Measurements from ENCODE around the gene CFAP57.
"Not testable (repeated sequence)": the region's sequence is repeated elsewhere in the genome, so short reads cannot be mapped to it uniquely, and the experiment has no call there.

The CFAP57 gene

GRCh38 chr1:43134640-43135039 is 37.5 kb upstream of the CFAP57 start:
- H3K36me3 ChIP-seq = no peaks in the 10 kb centered on the region
- H3K27me3 ChIP-seq = peaks cover 0 to 5% of the 10 kb centered on the region in 2 donors
- intact Hi-C loops (cut with DNase I; ENCODE audit: low total_unique reads) = no loop called here
- no peak overlapping the region for H3K4me3 ChIP-seq
- no peak overlapping the region for H3K27ac ChIP-seq
- no peak for DNase-seq
- no peak for TF ChIP-seq CTCF (IDR thresholded peaks at IDR 0.05)
- H3K9me3 ChIP-seq = peaks cover 0 to 3% (median 0%) of the 10 kb centered on the region in 3 donors
- H3K4me1 ChIP-seq = no peaks in the 10 kb centered on the region

- Histone ChIP-seq H3K27me3 (peaks cover 0 to 2% of the 10 kb centered on the region in 2 donors), H3K4me3 (no peak overlapping the region), H3K36me3 (no peaks in the 10 kb centered on the region), H3K9me3 (peaks cover 0 to 4% (median 0%) of the 10 kb centered on the region in 3 donors), H3K27ac (no peak overlapping the region), H3K4me1 (no peaks in the 10 kb centered on the region)
- no peak for TF ChIP-seq CTCF (IDR thresholded peaks at IDR 0.05)
- no peak for DNase-seq
- intact Hi-C loops (cut with DNase I; ENCODE audit: low total_unique reads) = no loop called here
These were observed 36.0 kb upstream of the CFAP57 start for GRCh38 chr1:43135857-43136781.

- TF ChIP-seq CTCF (IDR thresholded peaks at IDR 0.05) = no peak
- Histone ChIP-seq H3K27me3 (peaks cover 0 to 2% of the 10 kb centered on the region in 2 donors), H3K4me1 (no peaks in the 10 kb centered on the region), H3K36me3 (no peaks in the 10 kb centered on the region), H3K9me3 (peaks cover 0 to 4% (median 0%) of the 10 kb centered on the region in 3 donors), H3K27ac (no peak overlapping the region), H3K4me3 (no peak overlapping the region)
- intact Hi-C loops (cut with DNase I; ENCODE audit: low total_unique reads) = no loop called here
- DNase-seq = no peak
These were observed 34.6 kb upstream of the CFAP57 start for GRCh38 chr1:43137445-43138052.

- H3K27ac ChIP-seq; DNase-seq; H3K4me1 ChIP-seq; H3K9me3 ChIP-seq; intact Hi-C loops (cut with DNase I; ENCODE audit: low total_unique reads); H3K36me3 ChIP-seq; H3K27me3 ChIP-seq; H3K4me3 ChIP-seq: not testable (repeated sequence)
These were observed 32.8 kb upstream of the CFAP57 start for GRCh38 chr1:43139295-43139694.

GRCh38 chr1:43140010-43140409 is 32.1 kb upstream of the CFAP57 start:
- Histone ChIP-seq H3K4me1 (no peaks in the 10 kb centered on the region), H3K27me3 (peaks cover 0 to 9% of the 10 kb centered on the region in 2 donors), H3K27ac (no peak overlapping the region), H3K36me3 (no peaks in the 10 kb centered on the region), H3K9me3 (peaks cover 0 to 4% (median 0%) of the 10 kb centered on the region in 3 donors), H3K4me3 (no peak overlapping the region)
- TF ChIP-seq CTCF (IDR thresholded peaks at IDR 0.05) = no peak
- no peak for DNase-seq
- intact Hi-C loops (cut with DNase I; ENCODE audit: low total_unique reads) = no loop called here

GRCh38 chr1:43140583-43140982 is 31.5 kb upstream of the CFAP57 start:
- peaks cover 0 to 4% (median 0%) of the 10 kb centered on the region in 3 donors for H3K9me3 ChIP-seq
- H3K27ac ChIP-seq = no peak overlapping the region
- peaks cover 0 to 9% of the 10 kb centered on the region in 2 donors for H3K27me3 ChIP-seq
- DNase-seq = no peak
- no peak overlapping the region for H3K4me3 ChIP-seq
- H3K4me1 ChIP-seq = no peaks in the 10 kb centered on the region
- H3K36me3 ChIP-seq = no peaks in the 10 kb centered on the region
- no peak for TF ChIP-seq CTCF (IDR thresholded peaks at IDR 0.05)
- intact Hi-C loops (cut with DNase I; ENCODE audit: low total_unique reads) = no loop called here

All from tibial artery (tissue), 4 donors.